H1 (cell line): Measurements from ENCODE around the gene TDRD9. TPM values are rescaled to one million over a fixed set of nuclear protein-coding genes. Genes with fewer than 3 reads are reported as not detected.

Experiments
- BACH1 ChIP-seq: IDR thresholded peaks from 2 replicates; pipeline ENCODE4 v1.6.1; 2012; ENCODE audit warnings: low read length, improper control_type of control experiment
- GABPA ChIP-seq: IDR thresholded peaks from 2 replicates; pipeline ENCODE4 v1.6.1; 2011; ENCODE audit warnings: mild to moderate bottlenecking, low read length, moderate library complexity, borderline replicate concordance; ENCODE audit not compliant: insufficient read depth
- KDM4A ChIP-seq: IDR thresholded peaks from one replicate; pipeline ENCODE4 v1.7.1; 2012; ENCODE audit warnings: low read depth, mild to moderate bottlenecking, moderate library complexity, low read length, inconsistent platforms; ENCODE audit not compliant: severe bottlenecking
- NRF1 ChIP-seq: IDR thresholded peaks from 2 replicates; pipeline ENCODE4 v1.6.1; 2011; ENCODE audit warnings: mild to moderate bottlenecking, low read depth, low read length, improper control_type of control experiment
- SIX5 ChIP-seq: IDR thresholded peaks from 2 replicates; pipeline ENCODE4 v1.6.1; 2011; ENCODE audit warnings: mild to moderate bottlenecking, low read depth, low read length
- SP1 ChIP-seq: IDR thresholded peaks from 2 replicates; pipeline ENCODE4 v1.6.1; 2011; ENCODE audit warnings: low read depth, low read length
- polyA plus RNA-seq, 7 experiments: library from polyadenylated mRNA; depleted of rRNA in 3 of 7; stranded (reverse) in 5 of 7; unstranded in 2 of 7; fragments of >200 nt in 5 of 7; fragments of 200-250 nt in 2 of 7; gene quantifications; 1 replicate in 5 of 7; 2 replicates in 1 of 7; 4 replicates in 1 of 7; pipeline versions ENCODE4 v1.2.1 to v1.2.3, GENCODE V29; 2011 to 2013; ENCODE audit warnings: missing spikeins in 2 of 7, mixed read lengths in 2 of 7
- total RNA-seq: library from RNA; stranded (reverse); fragmentation: NEBNext Ultra II Directional; extraction: Animal tissue kit (Norgen Biotek cat#: 25700); gene quantifications from 2 replicates; pipeline ENCODE4 v1.2.1, GENCODE V29; 2021
- TF ChIP-seq, protein P1 (sequence below): fragments of 300-600 bp; sonication (generic); IDR thresholded peaks from 2 replicates; pipeline ENCODE4 v1.7.1; 2012; ENCODE audit warnings: low read length, moderate library complexity, mild to moderate bottlenecking, inconsistent platforms; ENCODE audit not compliant: insufficient replicate concordance
- TF ChIP-seq, protein P2 (sequence below): IDR thresholded peaks from 2 replicates; pipeline ENCODE4 v1.6.1; 2012; ENCODE audit warnings: low read length, inconsistent platforms

Gene TDRD9
- total and polyA plus RNA-seq, 2 of the 8 experiments (the other 6 are each of a cell fraction or from before 2014, with no cell fraction given): not detected

DNA sequence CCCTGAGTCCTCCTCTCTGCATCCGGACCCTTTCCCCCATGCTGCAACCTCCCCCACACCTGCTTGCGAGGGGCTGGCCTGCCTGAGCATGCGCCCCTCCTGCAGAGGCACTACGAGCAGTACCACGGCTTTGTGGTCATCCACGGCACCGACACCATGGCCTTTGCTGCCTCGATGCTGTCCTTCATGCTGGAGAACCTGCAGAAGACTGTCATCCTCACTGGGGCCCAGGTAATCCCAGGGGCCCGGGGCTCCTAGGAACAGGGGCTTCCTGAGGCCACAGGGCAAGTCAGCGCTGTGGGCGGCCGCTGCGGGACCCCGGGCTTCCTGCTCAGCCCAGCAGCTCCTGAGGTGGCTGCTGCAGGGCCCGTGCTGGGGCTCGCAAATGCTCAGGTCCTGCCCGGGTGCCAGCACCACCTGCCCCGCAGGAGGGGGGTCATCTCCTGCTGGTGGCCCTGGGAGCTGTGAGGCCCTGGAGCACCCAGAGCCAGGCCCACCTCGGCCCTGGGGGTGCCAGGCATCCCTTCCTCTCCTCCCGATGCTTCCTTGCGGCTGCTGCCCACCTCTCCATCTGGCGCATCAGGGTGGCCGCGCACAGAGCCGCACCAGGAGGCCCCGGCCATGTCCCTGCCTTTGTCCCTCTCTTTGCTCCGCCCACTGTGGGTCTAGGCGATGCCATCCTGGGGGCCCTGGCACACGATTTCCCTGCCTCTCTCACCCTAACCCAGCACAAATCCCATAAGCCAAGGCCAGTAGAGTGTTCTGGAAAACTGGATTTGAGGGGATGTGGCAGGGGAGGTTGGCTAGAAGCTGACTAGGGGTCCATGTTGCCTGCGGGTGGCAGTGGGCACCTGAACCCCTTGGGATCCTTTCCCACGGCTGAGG lies 167.4 kb downstream of the TDRD9 start (continued):
- TF ChIP-seq SP1 (no peak), NRF1 (no peak), KDM4A (no peak), GABPA (no peak), BACH1 (no peak), SIX5 (no peak)
- TF ChIP-seq, protein P1, sequence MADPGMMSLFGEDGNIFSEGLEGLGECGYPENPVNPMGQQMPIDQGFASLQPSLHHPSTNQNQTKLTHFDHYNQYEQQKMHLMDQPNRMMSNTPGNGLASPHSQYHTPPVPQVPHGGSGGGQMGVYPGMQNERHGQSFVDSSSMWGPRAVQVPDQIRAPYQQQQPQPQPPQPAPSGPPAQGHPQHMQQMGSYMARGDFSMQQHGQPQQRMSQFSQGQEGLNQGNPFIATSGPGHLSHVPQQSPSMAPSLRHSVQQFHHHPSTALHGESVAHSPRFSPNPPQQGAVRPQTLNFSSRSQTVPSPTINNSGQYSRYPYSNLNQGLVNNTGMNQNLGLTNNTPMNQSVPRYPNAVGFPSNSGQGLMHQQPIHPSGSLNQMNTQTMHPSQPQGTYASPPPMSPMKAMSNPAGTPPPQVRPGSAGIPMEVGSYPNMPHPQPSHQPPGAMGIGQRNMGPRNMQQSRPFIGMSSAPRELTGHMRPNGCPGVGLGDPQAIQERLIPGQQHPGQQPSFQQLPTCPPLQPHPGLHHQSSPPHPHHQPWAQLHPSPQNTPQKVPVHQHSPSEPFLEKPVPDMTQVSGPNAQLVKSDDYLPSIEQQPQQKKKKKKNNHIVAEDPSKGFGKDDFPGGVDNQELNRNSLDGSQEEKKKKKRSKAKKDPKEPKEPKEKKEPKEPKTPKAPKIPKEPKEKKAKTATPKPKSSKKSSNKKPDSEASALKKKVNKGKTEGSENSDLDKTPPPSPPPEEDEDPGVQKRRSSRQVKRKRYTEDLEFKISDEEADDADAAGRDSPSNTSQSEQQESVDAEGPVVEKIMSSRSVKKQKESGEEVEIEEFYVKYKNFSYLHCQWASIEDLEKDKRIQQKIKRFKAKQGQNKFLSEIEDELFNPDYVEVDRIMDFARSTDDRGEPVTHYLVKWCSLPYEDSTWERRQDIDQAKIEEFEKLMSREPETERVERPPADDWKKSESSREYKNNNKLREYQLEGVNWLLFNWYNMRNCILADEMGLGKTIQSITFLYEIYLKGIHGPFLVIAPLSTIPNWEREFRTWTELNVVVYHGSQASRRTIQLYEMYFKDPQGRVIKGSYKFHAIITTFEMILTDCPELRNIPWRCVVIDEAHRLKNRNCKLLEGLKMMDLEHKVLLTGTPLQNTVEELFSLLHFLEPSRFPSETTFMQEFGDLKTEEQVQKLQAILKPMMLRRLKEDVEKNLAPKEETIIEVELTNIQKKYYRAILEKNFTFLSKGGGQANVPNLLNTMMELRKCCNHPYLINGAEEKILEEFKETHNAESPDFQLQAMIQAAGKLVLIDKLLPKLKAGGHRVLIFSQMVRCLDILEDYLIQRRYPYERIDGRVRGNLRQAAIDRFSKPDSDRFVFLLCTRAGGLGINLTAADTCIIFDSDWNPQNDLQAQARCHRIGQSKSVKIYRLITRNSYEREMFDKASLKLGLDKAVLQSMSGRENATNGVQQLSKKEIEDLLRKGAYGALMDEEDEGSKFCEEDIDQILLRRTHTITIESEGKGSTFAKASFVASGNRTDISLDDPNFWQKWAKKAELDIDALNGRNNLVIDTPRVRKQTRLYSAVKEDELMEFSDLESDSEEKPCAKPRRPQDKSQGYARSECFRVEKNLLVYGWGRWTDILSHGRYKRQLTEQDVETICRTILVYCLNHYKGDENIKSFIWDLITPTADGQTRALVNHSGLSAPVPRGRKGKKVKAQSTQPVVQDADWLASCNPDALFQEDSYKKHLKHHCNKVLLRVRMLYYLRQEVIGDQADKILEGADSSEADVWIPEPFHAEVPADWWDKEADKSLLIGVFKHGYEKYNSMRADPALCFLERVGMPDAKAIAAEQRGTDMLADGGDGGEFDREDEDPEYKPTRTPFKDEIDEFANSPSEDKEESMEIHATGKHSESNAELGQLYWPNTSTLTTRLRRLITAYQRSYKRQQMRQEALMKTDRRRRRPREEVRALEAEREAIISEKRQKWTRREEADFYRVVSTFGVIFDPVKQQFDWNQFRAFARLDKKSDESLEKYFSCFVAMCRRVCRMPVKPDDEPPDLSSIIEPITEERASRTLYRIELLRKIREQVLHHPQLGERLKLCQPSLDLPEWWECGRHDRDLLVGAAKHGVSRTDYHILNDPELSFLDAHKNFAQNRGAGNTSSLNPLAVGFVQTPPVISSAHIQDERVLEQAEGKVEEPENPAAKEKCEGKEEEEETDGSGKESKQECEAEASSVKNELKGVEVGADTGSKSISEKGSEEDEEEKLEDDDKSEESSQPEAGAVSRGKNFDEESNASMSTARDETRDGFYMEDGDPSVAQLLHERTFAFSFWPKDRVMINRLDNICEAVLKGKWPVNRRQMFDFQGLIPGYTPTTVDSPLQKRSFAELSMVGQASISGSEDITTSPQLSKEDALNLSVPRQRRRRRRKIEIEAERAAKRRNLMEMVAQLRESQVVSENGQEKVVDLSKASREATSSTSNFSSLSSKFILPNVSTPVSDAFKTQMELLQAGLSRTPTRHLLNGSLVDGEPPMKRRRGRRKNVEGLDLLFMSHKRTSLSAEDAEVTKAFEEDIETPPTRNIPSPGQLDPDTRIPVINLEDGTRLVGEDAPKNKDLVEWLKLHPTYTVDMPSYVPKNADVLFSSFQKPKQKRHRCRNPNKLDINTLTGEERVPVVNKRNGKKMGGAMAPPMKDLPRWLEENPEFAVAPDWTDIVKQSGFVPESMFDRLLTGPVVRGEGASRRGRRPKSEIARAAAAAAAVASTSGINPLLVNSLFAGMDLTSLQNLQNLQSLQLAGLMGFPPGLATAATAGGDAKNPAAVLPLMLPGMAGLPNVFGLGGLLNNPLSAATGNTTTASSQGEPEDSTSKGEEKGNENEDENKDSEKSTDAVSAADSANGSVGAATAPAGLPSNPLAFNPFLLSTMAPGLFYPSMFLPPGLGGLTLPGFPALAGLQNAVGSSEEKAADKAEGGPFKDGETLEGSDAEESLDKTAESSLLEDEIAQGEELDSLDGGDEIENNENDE: no peak
- TF ChIP-seq, protein P2, sequence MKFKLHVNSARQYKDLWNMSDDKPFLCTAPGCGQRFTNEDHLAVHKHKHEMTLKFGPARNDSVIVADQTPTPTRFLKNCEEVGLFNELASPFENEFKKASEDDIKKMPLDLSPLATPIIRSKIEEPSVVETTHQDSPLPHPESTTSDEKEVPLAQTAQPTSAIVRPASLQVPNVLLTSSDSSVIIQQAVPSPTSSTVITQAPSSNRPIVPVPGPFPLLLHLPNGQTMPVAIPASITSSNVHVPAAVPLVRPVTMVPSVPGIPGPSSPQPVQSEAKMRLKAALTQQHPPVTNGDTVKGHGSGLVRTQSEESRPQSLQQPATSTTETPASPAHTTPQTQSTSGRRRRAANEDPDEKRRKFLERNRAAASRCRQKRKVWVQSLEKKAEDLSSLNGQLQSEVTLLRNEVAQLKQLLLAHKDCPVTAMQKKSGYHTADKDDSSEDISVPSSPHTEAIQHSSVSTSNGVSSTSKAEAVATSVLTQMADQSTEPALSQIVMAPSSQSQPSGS: no peak
